22Rv1 (cell line): ENCODE results near the gene BNC2.
"Not testable (repeated sequence)": the region's sequence is repeated elsewhere in the genome, so short reads cannot be mapped to it uniquely, and the experiment has no call there.

Experiments used
- H3K27ac ChIP-seq: fragments of 450-650 bp; 2 replicates; pipeline ENCODE4 v1.5.1; 2017
- CTCF ChIP-seq: fragments of 450-650 bp; IDR thresholded peaks from 2 replicates; pipeline ENCODE4 v1.5.1; 2017; ENCODE audit warnings: mild to moderate bottlenecking
- ZFX ChIP-seq: fragments of 450-650 bp; IDR thresholded peaks from 2 replicates; pipeline ENCODE4 v1.6.1; 2017; ENCODE audit warnings: antibody characterized with exemption, borderline replicate concordance

Gene BNC2

GRCh38 chr9:16484744-16485143 lies 385.7 kb downstream of the BNC2 start:
- TF ChIP-seq CTCF: no peak
- no peak for TF ChIP-seq ZFX
- no peak overlapping the region for H3K27ac ChIP-seq

- TF ChIP-seq ZFX (no peak), CTCF (no peak)
- no peak overlapping the region for H3K27ac ChIP-seq
Observed at GRCh38 chr9:16484180-16484579, 386.3 kb downstream of the BNC2 start.

GRCh38 chr9:16482764-16483163 lies 387.7 kb downstream of the BNC2 start:
- TF ChIP-seq CTCF: no peak
- TF ChIP-seq ZFX: no peak
- no peak overlapping the region for H3K27ac ChIP-seq

- not testable (repeated sequence) for H3K27ac ChIP-seq
Observed at GRCh38 chr9:16480584-16480983, 389.9 kb downstream of the BNC2 start.

- TF ChIP-seq ZFX (no peak), CTCF (no peak)
- no peak overlapping the region for H3K27ac ChIP-seq
Observed at GRCh38 chr9:16475996-16476395, 394.5 kb downstream of the BNC2 start.

- no peak for TF ChIP-seq ZFX
- no peak for TF ChIP-seq CTCF
- no peak overlapping the region for H3K27ac ChIP-seq
Observed at GRCh38 chr9:16475257-16475656, 395.2 kb downstream of the BNC2 start.

GRCh38 chr9:16469184-16469583 lies 401.3 kb downstream of the BNC2 start:
- H3K27ac ChIP-seq: no peak overlapping the region
- TF ChIP-seq ZFX (no peak), CTCF (no peak)

GRCh38 chr9:16461851-16462250 lies 408.6 kb downstream of the BNC2 start:
- TF ChIP-seq ZFX (no peak), CTCF (no peak)
- H3K27ac ChIP-seq: no peak overlapping the region
